Osteocyte (in vitro differentiated cells): ENCODE data around the gene PDSS1. TPM values are rescaled to one million over a fixed set of nuclear protein-coding genes. Genes with fewer than 3 reads are reported as not detected.

Experiments
- DNase-seq: peaks from one replicate; pipeline ENCODE4 v3.0.0; 2021; ENCODE audit warnings: mixed read lengths; ENCODE audit not compliant: unreplicated experiment; ENCODE audit errors: extremely low spot score
- H3K27ac Mint-ChIP-seq: one replicate; pipeline ENCODE4 v1.8.0; 2021; ENCODE audit warnings: mild to moderate bottlenecking, mixed read lengths; ENCODE audit not compliant: unreplicated experiment
- H3K27me3 Mint-ChIP-seq: one replicate; pipeline ENCODE4 v1.8.0; 2021; ENCODE audit warnings: mixed read lengths; ENCODE audit not compliant: unreplicated experiment
- H3K36me3 Mint-ChIP-seq: one replicate; pipeline ENCODE4 v1.8.0; 2021; ENCODE audit warnings: mixed read lengths; ENCODE audit not compliant: unreplicated experiment
- H3K4me1 Mint-ChIP-seq: one replicate; pipeline ENCODE4 v1.8.0; 2021; ENCODE audit warnings: mixed read lengths; ENCODE audit not compliant: unreplicated experiment
- H3K4me3 Mint-ChIP-seq: one replicate; pipeline ENCODE4 v1.8.0; 2021; ENCODE audit warnings: mild to moderate bottlenecking, moderate library complexity, mixed read lengths; ENCODE audit not compliant: unreplicated experiment
- H3K9me3 Mint-ChIP-seq: one replicate; pipeline ENCODE4 v1.8.0; 2021; ENCODE audit warnings: mixed read lengths; ENCODE audit not compliant: unreplicated experiment
- total RNA-seq: library from RNA; stranded (reverse); gene quantifications from 2 replicates; pipeline ENCODE4 v1.2.1, GENCODE V29; 2021
- TF ChIP-seq, protein P1 (sequence below): fragments of 200-600 bp; sonication (generic); IDR thresholded peaks from 2 replicates; pipeline ENCODE4 v1.5.0; 2021; ENCODE audit warnings: antibody characterized with exemption, mild to moderate bottlenecking, moderate library complexity

PDSS1 gene
- total RNA-seq, 1 donor from 2014 or later: 3.4 TPM

DNA sequence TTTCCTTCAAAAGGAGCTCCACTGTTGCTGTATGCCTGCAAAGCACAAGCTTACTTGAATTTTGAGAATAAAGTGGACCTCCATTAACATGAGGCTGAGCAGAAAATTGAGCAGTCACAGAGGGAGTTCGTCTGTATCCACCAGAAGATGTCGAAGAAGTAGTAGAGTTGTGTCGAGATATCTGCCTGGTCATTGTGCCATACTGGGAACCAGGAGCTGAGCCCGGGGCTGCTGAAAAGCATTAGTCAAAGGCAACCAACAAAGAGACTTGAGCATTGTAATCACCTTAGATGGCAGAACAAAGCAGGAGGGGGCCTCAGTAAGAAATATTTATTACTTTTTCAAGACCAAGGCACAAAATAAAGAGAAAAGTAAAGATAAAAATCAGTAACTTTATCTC, 61.5 kb downstream of the PDSS1 start:
- Mint-ChIP-seq H3K4me1 (peaks cover 5% of the 10 kb centered on the region), H3K27ac (no peak overlapping the region), H3K9me3 (no peaks in the 10 kb centered on the region), H3K4me3 (no peak overlapping the region), H3K36me3 (peaks cover 20% of the 10 kb centered on the region), H3K27me3 (no peaks in the 10 kb centered on the region)
- no peak for DNase-seq
- TF ChIP-seq, protein P1, sequence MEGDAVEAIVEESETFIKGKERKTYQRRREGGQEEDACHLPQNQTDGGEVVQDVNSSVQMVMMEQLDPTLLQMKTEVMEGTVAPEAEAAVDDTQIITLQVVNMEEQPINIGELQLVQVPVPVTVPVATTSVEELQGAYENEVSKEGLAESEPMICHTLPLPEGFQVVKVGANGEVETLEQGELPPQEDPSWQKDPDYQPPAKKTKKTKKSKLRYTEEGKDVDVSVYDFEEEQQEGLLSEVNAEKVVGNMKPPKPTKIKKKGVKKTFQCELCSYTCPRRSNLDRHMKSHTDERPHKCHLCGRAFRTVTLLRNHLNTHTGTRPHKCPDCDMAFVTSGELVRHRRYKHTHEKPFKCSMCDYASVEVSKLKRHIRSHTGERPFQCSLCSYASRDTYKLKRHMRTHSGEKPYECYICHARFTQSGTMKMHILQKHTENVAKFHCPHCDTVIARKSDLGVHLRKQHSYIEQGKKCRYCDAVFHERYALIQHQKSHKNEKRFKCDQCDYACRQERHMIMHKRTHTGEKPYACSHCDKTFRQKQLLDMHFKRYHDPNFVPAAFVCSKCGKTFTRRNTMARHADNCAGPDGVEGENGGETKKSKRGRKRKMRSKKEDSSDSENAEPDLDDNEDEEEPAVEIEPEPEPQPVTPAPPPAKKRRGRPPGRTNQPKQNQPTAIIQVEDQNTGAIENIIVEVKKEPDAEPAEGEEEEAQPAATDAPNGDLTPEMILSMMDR: no peak

GRCh38 chr10:26765549-26765948, 68.0 kb downstream of the PDSS1 start:
- Mint-ChIP-seq H3K27ac (no peak overlapping the region), H3K4me3 (no peak overlapping the region), H3K4me1 (peaks cover 9% of the 10 kb centered on the region), H3K27me3 (no peaks in the 10 kb centered on the region), H3K9me3 (no peaks in the 10 kb centered on the region), H3K36me3 (peaks cover 19% of the 10 kb centered on the region)
- no peak for DNase-seq
- TF ChIP-seq, protein P1: no peak

- Mint-ChIP-seq H3K4me3 (no peak overlapping the region), H3K27me3 (no peaks in the 10 kb centered on the region), H3K36me3 (peaks cover 10% of the 10 kb centered on the region), H3K4me1 (peaks cover 9% of the 10 kb centered on the region), H3K27ac (no peak overlapping the region), H3K9me3 (no peaks in the 10 kb centered on the region)
- TF ChIP-seq, protein P1: no peak
- DNase-seq: no peak
These were observed 72.6 kb downstream of the PDSS1 start for GRCh38 chr10:26770069-26770468.

- TF ChIP-seq, protein P1: no peak
- DNase-seq: no peak
- Mint-ChIP-seq H3K9me3 (no peaks in the 10 kb centered on the region), H3K27ac (no peak overlapping the region), H3K27me3 (no peaks in the 10 kb centered on the region), H3K4me1 (peaks cover 11% of the 10 kb centered on the region), H3K36me3 (peaks cover under 1% of the 10 kb centered on the region), H3K4me3 (no peak overlapping the region)
These were observed 76.1 kb downstream of the PDSS1 start for GRCh38 chr10:26773633-26774032.

DNA sequence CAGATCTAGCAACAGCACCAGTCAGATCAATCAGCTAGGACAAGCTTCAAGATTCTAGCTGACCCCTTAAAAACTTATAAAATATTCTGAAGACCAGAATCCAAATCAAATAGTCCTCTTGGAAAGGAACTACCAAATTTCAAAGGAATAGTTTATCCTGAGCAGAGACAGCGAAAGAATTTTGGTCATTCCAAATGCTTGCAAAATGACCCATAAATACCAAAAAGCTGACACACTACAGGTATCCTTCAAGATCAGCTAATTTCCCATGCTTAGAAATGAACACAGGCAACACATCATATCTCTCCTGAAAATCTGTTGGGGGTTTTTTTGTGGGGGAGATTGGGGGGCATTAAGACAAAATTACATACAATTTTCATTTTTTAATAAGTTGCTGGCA, 78.8 kb downstream of the PDSS1 start:
- TF ChIP-seq, protein P1: no peak
- no peaks in the 10 kb centered on the region for H3K36me3 Mint-ChIP-seq

More for the DNA sequence above, 78.8 kb downstream of the PDSS1 start:
- Mint-ChIP-seq H3K4me3 (no peak overlapping the region), H3K27ac (no peak overlapping the region), H3K9me3 (no peaks in the 10 kb centered on the region), H3K27me3 (no peaks in the 10 kb centered on the region), H3K4me1 (peaks cover 9% of the 10 kb centered on the region)
- DNase-seq: no peak
